HCT116 (cell line): ENCODE data around the gene TGM6.

Experiments used
- CTCF ChIP-seq, 3 experiments: fragments of 200-600 bp in 1 of 3; sonication (generic) in 1 of 3; IDR thresholded peaks in 2 of 3; conservative IDR thresholded peaks in 1 of 3; 2 replicates each; pipeline ENCODE4 v1.5.1; 2012 to 2017; ENCODE audit warnings: low read depth in 2 of 3, low read length in 2 of 3, antibody characterized with exemption in 1 of 3, borderline replicate concordance in 1 of 3, control low read depth in 1 of 3, mild to moderate bottlenecking in 1 of 3, mixed read lengths in 1 of 3, mixed run types in 1 of 3, moderate library complexity in 1 of 3; ENCODE audit not compliant: insufficient read depth in 1 of 3
- POLR2A ChIP-seq: IDR thresholded peaks from 2 replicates; pipeline ENCODE4 v1.7.0; 2011; ENCODE audit warnings: borderline replicate concordance; ENCODE audit not compliant: insufficient read depth, insufficient read length; ENCODE audit errors: extremely low read depth

GRCh38 chr20:2401527-2401926 lies 20.8 kb downstream of the TGM6 start:
- TF ChIP-seq POLR2A: no peak
- TF ChIP-seq CTCF (IDR thresholded peaks at IDR 0.05 in 2 of 3, conservative IDR thresholded peaks at IDR 0.05 in 1 of 3; ENCODE audit: borderline replicate concordance in 1 of 3, insufficient read depth in 1 of 3, low read depth in 2 of 3, low read length in 2 of 3): no peak
